PFSK-1 (cell line): ENCODE measurements around the gene CSE1L.

Experiments used
- FOXP2 ChIP-seq: optimal IDR thresholded peaks from 2 replicates; pipeline ENCODE3; 2011; ENCODE audit warnings: borderline replicate concordance, control low read depth, inconsistent platforms; ENCODE audit not compliant: insufficient read depth; ENCODE audit errors: extremely low read length, extremely low read depth
- POLR2AphosphoS5 ChIP-seq: IDR thresholded peaks from 2 replicates; pipeline ENCODE4 v1.6.1; 2012; ENCODE audit warnings: low read depth, mild to moderate bottlenecking, control low read depth, low read length, moderate library complexity
- TAF1 ChIP-seq: IDR thresholded peaks from 2 replicates; pipeline ENCODE4 v1.6.1; 2012; ENCODE audit warnings: low read length, control low read depth, borderline replicate concordance; ENCODE audit not compliant: insufficient read depth
- TF ChIP-seq, protein P1 (sequence below), 2 experiments: IDR thresholded peaks; 2 replicates each; pipeline versions ENCODE4 v1.6.1 to v1.8.0; 2011 to 2012; ENCODE audit warnings: low read depth in 2 of 2, low read length in 2 of 2, control low read depth in 1 of 2, inconsistent platforms in 1 of 2, mild to moderate bottlenecking in 1 of 2, moderate library complexity in 1 of 2; ENCODE audit not compliant: insufficient read depth in 1 of 2

GRCh38 chr20:49054056-49054643 lies 8.0 kb downstream of the CSE1L start:
- TF ChIP-seq POLR2AphosphoS5, result no peak
- TF ChIP-seq FOXP2, result no peak
- TF ChIP-seq TAF1, result no peak
- TF ChIP-seq, protein P1, sequence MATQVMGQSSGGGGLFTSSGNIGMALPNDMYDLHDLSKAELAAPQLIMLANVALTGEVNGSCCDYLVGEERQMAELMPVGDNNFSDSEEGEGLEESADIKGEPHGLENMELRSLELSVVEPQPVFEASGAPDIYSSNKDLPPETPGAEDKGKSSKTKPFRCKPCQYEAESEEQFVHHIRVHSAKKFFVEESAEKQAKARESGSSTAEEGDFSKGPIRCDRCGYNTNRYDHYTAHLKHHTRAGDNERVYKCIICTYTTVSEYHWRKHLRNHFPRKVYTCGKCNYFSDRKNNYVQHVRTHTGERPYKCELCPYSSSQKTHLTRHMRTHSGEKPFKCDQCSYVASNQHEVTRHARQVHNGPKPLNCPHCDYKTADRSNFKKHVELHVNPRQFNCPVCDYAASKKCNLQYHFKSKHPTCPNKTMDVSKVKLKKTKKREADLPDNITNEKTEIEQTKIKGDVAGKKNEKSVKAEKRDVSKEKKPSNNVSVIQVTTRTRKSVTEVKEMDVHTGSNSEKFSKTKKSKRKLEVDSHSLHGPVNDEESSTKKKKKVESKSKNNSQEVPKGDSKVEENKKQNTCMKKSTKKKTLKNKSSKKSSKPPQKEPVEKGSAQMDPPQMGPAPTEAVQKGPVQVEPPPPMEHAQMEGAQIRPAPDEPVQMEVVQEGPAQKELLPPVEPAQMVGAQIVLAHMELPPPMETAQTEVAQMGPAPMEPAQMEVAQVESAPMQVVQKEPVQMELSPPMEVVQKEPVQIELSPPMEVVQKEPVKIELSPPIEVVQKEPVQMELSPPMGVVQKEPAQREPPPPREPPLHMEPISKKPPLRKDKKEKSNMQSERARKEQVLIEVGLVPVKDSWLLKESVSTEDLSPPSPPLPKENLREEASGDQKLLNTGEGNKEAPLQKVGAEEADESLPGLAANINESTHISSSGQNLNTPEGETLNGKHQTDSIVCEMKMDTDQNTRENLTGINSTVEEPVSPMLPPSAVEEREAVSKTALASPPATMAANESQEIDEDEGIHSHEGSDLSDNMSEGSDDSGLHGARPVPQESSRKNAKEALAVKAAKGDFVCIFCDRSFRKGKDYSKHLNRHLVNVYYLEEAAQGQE (IDR thresholded peaks at IDR 0.05; ENCODE audit: insufficient read depth in 1 of 2, low read depth in 2 of 2, low read length in 2 of 2), result no peak
